Caki2 (cell line): ENCODE results near the gene RABGGTA. TPM values are rescaled to one million over a fixed set of nuclear protein-coding genes. Genes with fewer than 3 reads are reported as not detected.

Experiments
- DNase-seq: peaks from one replicate; pipeline ENCODE4 v3.0.0-alpha.2; 2015; ENCODE audit warnings: low read depth
- in situ Hi-C: cut with HindIII; loops from 2 replicates; pipeline ENCODE4 v1.10.0; 2016; ENCODE audit warnings: low sequenced_read_pairs, low pct_unique_long_range_greater_than_20kb, mixed read lengths
- total RNA-seq: library from RNA; depleted of rRNA; stranded (reverse); fragments of >200 nt; shearing (Covaris generic); gene quantifications from 2 replicates; pipeline ENCODE4 v1.2.3, GENCODE V29; 2014; ENCODE audit warnings: low replicate concordance; rRNA removed

Gene RABGGTA, protein sequence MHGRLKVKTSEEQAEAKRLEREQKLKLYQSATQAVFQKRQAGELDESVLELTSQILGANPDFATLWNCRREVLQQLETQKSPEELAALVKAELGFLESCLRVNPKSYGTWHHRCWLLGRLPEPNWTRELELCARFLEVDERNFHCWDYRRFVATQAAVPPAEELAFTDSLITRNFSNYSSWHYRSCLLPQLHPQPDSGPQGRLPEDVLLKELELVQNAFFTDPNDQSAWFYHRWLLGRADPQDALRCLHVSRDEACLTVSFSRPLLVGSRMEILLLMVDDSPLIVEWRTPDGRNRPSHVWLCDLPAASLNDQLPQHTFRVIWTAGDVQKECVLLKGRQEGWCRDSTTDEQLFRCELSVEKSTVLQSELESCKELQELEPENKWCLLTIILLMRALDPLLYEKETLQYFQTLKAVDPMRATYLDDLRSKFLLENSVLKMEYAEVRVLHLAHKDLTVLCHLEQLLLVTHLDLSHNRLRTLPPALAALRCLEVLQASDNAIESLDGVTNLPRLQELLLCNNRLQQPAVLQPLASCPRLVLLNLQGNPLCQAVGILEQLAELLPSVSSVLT
- total RNA-seq = 10.3 and 12.9 TPM in 2 replicates

DNA sequence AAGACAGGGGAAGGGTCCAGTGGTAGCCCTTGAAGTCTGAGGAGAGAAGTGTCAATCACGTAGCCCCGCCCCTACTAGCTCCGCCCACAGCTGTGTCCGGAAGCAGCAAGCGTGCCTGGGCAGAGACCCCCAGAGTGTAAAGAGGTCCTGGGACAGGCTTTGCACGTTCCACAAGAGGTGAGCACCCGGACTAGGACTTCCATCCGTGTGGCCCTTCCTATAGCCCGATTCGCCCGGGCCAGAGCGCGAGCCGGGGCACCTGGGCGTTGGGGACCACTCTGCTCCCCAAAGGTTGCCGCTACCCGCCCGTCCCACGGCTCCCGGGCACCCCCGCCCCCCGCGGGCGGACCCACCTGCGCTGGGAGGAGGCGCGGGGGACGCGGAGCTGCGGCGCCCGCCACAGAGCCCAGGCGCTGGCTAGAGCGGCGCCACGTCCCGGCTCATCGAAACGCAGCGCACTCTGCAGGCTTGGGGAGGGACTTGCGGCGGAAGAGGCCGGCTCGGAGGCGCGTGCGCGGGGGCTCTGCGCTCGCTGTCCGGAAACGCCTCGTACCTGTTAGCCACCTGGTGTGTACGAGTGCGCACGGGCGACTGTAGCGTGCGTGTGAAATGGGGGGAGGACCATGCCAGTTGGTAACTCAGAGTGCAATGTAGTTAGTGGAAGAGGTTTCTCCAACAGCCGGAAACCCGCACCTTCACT lies at the start of gene RABGGTA:
Gene RABGGTA, minus strand, starts transcription at position 464 of the 700 bp plus-strand sequence. CDS start 482 bp downstream, outside the sequence.
- in situ Hi-C loops = no loop called here
- DNase-seq = peak; percentile 76

DNA sequence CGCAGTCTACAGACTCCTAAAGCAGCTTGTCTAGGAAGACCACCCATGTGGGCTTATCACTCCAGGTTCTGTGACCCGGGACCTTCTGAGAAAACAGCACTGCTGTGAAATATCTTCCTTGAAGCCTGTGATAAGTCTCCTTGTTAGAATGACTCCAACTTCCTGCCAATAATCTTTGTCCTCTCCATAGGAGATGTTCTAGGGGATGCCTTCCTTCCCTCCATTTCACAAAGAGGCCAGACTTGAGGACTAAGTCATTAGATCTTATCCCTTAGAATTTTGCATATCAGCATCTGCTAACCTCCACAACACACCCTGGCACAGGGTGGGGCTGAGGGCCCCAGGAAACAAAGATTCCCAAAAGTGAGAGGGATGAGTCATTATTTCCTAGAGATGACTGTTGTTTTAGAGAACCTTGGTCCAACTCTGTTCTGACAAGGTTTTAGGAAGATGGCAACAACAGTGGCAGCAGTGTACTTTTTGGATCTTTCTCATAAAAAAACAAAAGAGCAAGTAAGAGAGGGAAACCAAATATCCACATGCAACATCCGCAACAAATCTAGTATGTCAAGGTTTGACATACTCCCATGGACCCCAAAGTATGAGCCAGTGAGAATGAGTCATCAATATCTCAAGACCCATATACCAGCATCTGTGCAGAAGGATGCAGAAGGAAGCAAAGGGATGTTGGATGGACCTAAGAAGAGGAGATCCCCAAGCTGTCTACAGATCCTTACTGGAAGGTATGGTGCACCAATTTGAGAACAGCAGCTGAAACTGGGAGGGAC lies 45.9 kb upstream of the RABGGTA start:
- in situ Hi-C loops = no loop called here
- DNase-seq = no peak

DNA sequence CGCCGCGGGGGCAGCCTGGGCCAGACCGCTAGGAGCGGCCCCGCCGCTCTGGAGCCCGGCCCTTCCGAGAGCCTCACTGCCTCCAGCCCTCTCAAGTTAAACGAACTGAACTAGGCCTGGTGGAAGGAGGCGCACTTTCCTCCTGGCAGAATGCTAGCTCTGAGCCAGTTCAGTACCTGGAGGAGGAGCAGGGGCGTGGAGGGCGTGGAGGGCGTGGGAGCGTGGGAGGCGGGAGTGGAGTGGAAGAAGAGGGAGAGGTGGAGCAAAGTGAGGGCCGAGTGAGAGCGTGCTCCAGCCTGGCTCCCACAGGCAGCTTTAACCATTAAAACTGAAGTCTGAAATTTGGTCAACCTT lies 45.2 kb upstream of the RABGGTA start:
- in situ Hi-C loops = no loop called here
- no peak for DNase-seq

DNA sequence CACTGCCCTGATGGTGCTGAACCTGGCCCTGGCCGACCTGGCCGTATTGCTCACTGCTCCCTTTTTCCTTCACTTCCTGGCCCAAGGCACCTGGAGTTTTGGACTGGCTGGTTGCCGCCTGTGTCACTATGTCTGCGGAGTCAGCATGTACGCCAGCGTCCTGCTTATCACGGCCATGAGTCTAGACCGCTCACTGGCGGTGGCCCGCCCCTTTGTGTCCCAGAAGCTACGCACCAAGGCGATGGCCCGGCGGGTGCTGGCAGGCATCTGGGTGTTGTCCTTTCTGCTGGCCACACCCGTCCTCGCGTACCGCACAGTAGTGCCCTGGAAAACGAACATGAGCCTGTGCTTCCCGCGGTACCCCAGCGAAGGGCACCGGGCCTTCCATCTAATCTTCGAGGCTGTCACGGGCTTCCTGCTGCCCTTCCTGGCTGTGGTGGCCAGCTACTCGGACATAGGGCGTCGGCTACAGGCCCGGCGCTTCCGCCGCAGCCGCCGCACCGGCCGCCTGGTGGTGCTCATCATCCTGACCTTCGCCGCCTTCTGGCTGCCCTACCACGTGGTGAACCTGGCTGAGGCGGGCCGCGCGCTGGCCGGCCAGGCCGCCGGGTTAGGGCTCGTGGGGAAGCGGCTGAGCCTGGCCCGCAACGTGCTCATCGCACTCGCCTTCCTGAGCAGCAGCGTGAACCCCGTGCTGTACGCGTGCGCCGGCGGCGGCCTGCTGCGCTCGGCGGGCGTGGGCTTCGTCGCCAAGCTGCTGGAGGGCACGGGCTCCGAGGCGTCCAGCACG lies 44.6 kb upstream of the RABGGTA start:
- in situ Hi-C loops = no loop called here
- DNase-seq = no peak

DNA sequence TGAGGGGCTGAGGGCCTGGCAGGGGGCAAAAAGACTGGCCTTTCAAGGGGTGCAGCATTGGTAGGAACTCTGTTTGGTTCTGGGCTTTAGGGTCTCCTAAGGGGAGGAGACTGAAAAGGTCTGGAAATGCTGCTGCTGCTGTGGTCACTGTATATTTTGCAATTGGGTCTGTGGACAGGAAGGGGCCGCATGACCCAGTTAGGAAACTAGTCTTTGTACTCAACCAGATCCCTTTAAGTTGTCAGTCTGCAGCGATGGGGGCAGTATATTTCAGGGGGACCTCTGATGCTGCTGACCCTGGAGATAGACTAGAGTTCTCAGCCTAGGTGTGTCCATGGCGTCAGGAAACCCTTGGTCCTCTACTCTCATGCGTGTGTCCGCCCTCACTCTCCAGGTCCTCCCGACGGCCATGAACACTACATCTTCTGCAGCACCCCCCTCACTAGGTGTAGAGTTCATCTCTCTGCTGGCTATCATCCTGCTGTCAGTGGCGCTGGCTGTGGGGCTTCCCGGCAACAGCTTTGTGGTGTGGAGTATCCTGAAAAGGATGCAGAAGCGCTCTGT lies 43.9 kb upstream of the RABGGTA start:
- in situ Hi-C loops = no loop called here
- DNase-seq = no peak

DNA sequence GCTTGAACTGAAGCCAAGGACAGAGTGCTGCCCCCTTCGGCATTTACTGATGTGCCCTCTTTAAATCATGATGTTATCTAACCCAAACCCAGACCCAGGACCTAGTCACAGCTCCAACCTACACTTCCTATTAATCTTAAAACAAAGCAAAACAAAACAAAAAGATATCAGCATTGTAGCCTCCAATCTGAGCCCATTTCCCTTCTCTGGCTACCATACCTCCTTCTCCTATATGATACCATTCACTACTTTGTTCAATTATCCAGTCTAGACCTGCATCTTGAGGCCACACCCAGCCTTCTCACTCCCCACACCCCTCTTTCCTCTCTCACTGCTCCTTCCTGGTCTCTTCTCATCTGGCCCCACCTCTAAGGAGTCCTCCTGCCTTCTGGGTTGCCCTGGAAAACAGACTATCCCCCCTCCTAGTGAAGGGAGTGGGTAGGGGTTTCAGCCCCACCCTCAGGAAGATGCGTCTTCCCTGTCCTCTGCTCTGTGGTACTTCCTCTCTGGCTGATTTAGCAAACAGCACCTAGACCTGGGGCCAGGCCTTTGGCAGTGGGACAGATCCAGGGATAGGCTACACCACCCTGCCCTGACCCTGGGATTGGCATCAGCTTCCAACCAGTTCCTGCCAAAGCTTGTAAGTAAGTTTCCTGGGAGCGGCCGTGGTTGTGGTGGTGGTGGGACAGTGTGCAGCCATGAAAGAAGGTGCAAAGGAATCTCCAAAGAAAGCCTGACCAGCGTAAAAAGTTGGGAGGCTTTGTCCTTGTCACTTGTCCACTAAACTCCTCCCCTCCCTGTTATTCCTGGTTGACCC lies 43.2 kb upstream of the RABGGTA start:
- in situ Hi-C loops = no loop called here
- no peak for DNase-seq

DNA sequence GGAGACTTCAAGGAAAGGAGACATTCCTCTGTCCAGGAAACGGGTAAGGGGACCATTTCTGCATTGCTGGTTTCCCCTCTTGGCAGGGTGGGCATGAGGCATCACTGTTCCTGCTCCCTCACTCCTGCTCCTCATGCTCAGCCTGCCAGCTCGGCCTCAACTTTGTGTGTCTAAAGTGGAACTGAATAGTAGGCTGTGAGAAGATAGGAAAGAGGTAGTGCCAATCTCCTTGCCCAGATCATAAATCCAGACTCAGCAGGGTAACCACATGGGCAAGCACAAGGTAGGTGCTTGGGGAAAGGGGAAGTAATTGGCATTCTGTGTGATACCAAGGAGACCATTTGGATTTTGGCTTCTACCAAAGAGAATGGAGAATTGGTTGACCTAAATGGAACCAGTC lies 42.5 kb upstream of the RABGGTA start:
- no peak for DNase-seq
- in situ Hi-C loops = no loop called here

DNA sequence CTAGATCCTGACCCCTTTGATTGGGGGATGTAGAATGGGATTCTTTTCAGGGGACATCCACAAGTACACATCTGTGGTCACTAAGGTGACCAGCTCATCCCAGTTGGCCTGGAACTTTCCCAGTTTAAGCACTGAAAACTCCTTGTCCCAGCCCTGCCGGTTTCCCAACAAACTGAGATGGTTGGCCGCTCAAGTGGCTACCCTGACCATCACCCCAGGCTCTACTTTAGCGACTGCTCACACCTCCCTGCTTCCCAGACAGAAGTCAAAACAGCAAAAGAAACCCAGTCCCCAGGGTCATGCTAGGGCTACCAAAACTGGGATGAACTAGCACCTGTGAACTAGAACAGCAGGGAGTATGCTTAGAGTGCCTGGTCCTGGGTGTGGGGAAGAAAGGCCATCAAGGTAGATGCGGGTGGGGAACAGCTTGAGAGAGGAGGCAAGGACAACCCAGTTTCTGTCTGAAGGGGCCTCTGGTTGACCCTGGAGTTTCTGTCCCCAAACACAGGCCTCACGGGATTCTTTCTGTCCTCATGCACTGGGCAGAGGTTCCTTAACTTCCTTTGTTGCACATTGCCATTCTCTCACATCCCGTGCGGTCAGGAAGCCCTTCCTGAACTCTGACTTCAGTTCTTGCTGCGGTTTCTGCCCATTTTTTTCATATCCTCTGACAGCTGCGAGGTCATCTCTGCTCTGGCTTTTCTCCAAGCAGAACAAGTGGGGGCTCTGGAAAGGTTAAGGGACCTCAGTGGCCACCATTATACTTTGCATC lies 41.5 kb upstream of the RABGGTA start:
- DNase-seq = no peak
- in situ Hi-C loops = no loop called here

DNA sequence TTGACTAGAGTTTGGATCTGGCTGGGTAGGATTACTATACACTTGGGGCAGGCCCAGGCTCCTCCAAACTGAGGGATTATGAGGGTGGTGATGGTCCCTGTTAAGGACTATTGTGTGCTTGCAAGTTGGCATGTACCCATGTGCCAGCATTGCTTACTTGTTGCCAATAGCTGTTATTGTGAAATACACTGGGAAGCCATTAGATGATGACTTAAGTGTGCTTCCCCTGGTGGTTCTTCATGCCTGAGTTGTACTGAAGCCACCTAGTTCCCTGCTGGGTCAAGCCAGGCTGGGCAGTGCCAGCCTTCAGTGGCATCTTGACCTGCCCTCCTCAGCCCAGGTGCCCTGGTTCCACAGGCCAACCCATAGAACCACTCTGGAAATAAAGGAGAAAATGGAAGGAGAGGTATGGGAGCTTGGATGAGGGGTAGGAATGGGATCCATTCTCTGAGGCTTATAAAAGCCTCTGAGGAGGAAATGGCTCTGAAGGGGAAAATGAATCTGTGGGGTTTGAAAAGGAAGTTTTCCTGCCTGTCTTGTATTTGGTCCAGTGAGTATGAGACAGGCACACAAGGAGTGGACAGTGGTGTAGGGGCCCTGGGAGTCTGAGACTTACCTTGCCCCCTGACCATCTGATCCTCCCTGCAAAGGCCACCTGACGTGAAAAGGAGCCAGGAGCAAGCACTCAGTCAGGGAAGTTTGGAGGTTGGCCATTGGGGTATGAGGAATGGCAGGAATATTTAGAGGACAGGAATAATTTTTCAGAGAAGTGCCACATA lies 40.6 kb upstream of the RABGGTA start:
- DNase-seq = no peak
- in situ Hi-C loops = no loop called here

DNA sequence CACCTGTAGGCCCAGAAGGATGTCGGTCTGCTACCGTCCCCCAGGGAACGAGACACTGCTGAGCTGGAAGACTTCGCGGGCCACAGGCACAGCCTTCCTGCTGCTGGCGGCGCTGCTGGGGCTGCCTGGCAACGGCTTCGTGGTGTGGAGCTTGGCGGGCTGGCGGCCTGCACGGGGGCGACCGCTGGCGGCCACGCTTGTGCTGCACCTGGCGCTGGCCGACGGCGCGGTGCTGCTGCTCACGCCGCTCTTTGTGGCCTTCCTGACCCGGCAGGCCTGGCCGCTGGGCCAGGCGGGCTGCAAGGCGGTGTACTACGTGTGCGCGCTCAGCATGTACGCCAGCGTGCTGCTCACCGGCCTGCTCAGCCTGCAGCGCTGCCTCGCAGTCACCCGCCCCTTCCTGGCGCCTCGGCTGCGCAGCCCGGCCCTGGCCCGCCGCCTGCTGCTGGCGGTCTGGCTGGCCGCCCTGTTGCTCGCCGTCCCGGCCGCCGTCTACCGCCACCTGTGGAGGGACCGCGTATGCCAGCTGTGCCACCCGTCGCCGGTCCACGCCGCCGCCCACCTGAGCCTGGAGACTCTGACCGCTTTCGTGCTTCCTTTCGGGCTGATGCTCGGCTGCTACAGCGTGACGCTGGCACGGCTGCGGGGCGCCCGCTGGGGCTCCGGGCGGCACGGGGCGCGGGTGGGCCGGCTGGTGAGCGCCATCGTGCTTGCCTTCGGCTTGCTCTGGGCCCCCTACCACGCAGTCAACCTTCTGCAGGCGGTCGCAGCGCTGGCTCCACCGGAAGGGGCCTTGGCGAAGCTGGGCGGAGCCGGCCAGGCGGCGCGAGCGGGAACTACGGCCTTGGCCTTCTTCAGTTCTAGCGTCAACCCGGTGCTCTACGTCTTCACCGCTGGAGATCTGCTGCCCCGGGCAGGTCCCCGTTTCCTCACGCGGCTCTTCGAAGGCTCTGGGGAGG lies 39.5 kb upstream of the RABGGTA start, which contains the start of gene LTB4R:
Gene LTB4R, plus strand, starts transcription at position 857 of the 959 bp plus-strand sequence. CDS start 4,150 bp downstream, outside the sequence.
- in situ Hi-C loops = no loop called here

DNA sequence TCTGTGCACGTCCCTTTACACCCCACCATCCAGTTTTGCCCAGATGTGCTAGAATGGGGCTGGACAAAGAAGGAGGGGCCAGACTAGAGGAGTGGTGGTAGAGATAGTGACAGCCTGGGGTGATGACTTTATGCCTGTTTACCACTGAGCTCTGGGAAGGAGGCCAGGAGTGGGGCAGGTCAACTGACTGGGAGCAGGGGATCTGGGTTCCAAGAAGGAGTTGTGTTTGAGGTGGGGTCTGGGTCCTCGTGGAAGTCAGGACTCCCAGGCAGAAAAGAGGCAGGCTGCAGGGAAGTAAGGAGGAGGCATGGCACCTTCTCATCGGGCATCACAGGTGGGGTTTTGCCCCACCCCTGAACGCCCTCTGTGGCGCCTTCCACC lies 38.9 kb upstream of the RABGGTA start:
- DNase-seq = no peak
- in situ Hi-C loops = no loop called here

More for the DNA sequence above, 39.5 kb upstream of the RABGGTA start, which contains the start of gene LTB4R:
- DNase-seq = peak; percentile 36

DNA sequence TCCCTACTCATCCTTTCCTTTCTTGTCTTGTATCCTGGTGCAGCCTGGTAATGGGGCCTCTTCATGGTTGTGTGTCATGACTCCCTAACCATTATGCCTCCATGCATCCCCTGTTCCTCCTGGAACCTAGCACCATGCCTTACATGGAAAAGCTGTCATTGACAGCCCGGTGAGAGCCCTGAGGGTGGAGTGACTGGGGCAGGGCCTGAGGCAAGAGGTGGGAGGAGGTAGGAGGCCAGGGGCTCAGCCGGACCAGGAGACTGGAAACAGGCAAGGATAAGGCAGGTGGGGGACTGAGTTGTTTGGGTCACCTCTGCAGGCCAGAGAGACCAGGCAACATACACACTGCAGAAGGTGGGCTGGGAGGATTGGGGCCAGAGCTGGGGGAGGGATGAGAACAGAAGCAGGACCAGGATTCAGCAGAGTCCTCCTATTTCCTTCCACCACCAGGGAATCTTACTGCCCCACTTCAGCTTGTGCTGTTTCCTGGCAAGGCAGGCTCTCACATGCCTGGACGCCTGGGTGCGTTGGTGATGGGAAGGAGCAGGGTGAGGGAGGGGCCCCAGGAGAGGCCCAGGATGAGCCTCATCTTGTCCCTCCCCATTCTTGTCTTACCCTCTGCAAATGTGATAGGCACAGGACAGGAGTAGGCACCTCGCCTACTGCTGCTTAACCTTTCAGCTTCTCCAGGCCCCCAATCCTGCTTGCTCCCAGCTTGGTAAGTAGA lies 38.3 kb upstream of the RABGGTA start, which contains the start of gene LTB4R2:
Gene LTB4R2, plus strand, starts transcription at position 603 of the 727 bp plus-strand sequence. CDS start 525 bp downstream, outside the sequence.
- in situ Hi-C loops = no loop called here
- DNase-seq = no peak

DNA sequence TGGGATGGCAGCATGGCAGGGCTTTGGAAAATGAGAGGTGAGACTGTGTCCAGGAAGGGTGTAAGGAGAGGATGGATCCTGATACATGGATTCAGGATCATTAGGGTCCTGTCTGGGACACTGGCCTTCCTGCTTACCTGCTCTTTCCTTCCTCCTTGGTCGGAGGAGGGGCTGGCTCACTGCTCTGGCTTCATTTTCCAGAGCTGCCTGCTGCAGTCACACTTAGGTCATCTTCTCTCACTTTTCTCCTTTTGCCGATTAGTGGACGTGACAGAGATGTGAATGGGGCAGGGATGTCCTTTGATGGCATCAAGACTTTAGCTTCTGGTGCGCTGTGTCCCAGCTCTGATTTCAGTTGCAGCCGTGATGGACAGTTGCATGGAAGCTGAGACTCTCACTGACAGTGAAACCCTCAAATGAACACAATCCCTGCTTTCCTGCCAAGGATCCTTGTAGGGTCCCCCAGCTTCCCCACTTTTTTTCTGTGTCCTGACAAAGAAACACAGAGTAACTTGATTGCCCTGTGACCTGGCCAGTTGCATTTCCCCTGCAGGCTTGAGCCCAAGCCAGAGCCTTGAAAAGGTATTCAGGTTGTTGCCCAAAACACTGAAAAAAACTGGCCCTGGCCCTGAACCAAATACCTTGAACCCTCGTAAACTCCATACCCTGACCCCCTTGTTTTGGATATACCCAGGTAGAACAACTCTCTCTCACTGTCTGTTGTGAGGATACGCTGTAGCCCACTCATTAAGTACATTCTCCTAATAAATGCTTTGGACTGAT lies 37.1 kb upstream of the RABGGTA start:
- in situ Hi-C loops = no loop called here
- no peak for DNase-seq
